GM12873 (cell line): ENCODE data around the gene TECPR2.

Source experiments
- TF ChIP-seq, protein P1 (sequence below): IDR thresholded peaks from 2 replicates; pipeline ENCODE4 v1.5.1; 2012; ENCODE audit warnings: low read depth, mild to moderate bottlenecking, moderate library complexity, low read length, control low read depth; ENCODE audit not compliant: insufficient read depth; ENCODE audit errors: missing control alignments

Gene TECPR2

DNA sequence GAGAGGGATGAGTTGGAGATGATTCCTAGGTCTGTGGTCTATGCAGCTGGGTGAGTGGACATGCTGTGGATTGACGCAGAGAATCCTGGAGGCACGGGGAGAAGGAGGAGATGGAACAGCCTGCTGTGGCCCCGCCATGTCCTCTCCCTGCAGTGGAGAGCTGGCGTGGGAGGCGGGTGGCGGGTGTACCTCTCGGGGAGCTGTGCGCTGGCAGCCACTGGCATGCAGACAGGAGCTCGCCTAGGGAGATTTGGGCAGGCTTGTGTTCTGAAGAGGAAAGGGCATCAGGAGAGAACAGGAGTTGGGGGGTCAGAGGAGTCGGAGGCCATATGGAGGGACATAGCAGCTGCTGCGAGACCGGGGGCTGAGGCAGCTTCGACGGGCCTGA lies 56.1 kb downstream of the TECPR2 start:
- TF ChIP-seq, protein P1, sequence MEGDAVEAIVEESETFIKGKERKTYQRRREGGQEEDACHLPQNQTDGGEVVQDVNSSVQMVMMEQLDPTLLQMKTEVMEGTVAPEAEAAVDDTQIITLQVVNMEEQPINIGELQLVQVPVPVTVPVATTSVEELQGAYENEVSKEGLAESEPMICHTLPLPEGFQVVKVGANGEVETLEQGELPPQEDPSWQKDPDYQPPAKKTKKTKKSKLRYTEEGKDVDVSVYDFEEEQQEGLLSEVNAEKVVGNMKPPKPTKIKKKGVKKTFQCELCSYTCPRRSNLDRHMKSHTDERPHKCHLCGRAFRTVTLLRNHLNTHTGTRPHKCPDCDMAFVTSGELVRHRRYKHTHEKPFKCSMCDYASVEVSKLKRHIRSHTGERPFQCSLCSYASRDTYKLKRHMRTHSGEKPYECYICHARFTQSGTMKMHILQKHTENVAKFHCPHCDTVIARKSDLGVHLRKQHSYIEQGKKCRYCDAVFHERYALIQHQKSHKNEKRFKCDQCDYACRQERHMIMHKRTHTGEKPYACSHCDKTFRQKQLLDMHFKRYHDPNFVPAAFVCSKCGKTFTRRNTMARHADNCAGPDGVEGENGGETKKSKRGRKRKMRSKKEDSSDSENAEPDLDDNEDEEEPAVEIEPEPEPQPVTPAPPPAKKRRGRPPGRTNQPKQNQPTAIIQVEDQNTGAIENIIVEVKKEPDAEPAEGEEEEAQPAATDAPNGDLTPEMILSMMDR = no peak

DNA sequence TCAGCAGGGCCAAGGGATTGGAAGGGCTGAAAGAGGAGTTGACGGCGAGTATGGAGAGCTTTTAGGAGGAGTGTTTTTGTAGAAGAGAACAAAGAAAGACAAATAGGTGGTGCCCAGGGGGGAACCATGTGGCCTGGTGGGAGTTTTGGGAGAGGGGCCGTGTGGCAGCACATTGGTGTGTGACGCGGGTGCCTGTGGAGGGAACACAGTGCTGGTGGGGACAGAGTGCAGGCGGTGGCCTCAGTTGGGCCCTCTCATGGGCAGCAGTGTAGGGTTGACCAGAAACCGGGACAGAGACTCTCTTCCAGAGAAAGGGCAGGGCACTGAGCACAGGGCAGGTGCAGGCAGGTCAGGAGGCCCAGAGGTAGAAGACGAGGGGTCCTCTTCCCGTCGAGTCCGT lies 56.5 kb downstream of the TECPR2 start:
- TF ChIP-seq, protein P1 = no peak

DNA sequence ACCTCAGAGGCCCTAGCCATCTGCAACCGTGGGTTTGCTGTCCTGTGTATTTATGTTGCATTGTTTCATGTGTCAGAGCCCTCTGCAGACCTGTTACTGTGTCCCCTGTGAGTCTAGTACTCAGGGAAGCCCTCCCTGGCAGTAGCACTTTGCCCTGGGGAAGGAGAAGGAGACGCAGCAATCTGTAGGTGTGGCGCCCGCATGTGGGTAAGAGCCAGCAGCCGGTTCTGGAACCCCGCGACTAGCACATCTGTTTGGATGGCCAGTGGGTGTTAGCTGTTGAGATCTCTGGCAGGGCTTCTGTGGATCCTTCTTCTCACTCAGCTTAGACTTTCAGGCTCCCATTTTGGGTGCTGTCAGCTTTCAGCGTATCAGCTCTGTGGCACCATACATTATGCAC lies 57.0 kb downstream of the TECPR2 start:
- TF ChIP-seq, protein P1 = no peak

DNA sequence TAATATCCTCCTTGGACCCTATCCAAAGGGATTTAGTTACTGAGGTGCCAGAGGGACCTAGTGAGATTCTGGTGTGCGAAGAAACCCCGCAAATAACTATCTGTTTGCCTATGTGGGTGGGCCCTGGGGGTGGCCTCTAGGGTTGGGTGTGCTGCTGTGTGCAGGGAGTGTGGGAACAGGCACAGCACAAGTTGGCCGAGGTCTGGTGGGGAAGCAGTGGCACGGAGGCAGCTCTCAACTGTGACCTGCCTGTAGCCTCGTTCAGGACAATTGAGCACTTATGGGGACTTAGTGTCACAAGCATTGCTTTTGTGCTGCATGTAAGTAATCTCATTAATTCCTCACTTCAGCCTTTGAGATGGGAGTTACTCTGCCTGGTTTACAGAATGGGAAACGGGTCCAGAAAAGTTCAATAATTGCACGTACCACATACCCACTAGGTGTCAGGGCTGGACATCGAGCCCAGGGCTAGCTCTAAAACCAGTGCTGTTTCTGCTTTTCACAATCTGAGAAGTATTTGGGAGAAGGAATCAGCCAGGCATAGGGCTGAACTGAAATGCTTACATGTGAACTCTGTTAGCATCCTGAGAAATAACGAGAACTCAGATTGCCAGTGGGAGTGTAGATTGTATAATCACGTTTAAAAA lies 58.8 kb downstream of the TECPR2 start:
- TF ChIP-seq, protein P1 = no peak

DNA sequence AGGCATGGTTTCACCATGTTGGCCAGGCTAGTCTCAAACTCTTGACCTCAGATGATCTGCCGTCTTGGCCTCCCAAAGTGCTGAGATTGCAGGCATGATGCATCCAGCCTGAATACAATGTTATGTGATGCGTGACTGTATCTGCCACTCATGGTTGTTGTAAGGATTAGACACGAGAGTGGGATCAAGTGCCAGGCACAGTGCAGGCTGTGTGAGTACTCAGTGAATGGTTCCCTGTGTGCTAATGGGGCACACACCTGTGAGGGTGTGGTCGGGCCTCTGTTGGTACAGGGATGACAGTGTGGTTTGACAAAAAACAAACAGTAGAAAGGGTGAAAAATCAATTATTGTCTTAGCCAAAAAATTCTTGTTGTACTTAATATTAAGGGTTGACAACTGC lies 61.8 kb downstream of the TECPR2 start:
- TF ChIP-seq, protein P1 = no peak

DNA sequence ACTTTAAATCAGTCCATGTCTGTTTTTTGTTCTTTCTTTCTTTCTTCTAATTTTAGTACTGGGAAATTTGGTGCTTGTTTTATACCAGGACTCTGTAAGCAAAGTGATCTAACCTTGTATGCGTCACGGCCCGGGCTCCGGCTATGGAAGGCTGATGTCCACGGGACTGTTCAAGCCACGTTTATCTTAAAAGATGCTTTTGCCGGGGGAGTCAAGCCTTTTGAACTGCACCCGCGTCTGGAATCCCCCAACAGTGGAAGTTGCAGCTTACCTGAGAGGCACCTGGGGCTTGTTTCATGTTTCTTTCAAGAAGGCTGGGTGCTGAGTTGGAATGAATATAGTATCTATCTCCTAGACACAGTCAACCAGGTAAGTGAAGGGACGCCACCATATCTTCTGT lies 62.2 kb downstream of the TECPR2 start:
- TF ChIP-seq, protein P1 = no peak

DNA sequence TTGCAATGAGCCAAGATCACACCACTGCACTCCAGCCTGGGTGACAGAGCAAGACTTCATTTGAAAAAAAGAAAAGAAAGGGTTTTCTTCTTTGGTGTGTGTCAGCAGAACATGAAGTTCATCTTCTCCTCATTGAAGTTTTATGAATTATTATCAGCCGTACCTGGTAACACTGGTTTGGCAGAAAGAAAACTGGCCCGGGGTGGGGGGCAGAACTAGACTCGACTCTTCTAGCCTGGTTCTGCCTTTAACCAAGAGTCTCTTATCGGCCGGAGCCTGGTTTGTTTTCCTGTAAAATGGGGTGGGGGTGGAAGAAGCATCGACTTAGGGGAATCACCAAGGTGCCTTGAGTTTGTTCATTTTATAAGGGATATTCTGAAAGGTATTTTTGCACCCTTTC lies 64.1 kb downstream of the TECPR2 start:
- TF ChIP-seq, protein P1 = no peak
